ENCODE data around the gene CPB2. TPM values are rescaled to one million over a fixed set of nuclear protein-coding genes. Genes with fewer than 3 reads are reported as not detected.

Gene CPB2
- total and polyA plus RNA-seq, 3 donors from 2014 or later = not detected

- DNase-seq = no peak
- no peak for TF ChIP-seq POLR2A (IDR thresholded peaks at IDR 0.05)
- no peak for TF ChIP-seq CTCF (IDR thresholded peaks at IDR 0.05)
- WGBS, 2 donors = 94 to 97% methylated on average over 6 of the region's 6 CpGs
- Histone ChIP-seq H3K9me3 (no peaks in the 10 kb centered on the region), H3K36me3 (ENCODE audit: low read depth, missing control alignments) (no peaks in the 10 kb centered on the region), H3K27me3 (no peaks in the 10 kb centered on the region), H3K4me1 (no peaks in the 10 kb centered on the region), H3K4me3 (no peak overlapping the region), H3K27ac (no peak overlapping the region)
- intact Hi-C loops (cut with DNase I; ENCODE audit: low total_unique reads) = no loop called here
These were observed 65.2 kb downstream of the CPB2 start for GRCh38 chr13:46039411-46040182.

- intact Hi-C loops (cut with DNase I; ENCODE audit: low total_unique reads) = no loop called here
- H3K36me3 ChIP-seq (ENCODE audit: low read depth, missing control alignments) = no peaks in the 10 kb centered on the region
- TF ChIP-seq POLR2A (IDR thresholded peaks at IDR 0.05) = no peak
- TF ChIP-seq CTCF (IDR thresholded peaks at IDR 0.05) = no peak
- DNase-seq = no peak
- H3K4me3 ChIP-seq = no peak overlapping the region
- no peaks in the 10 kb centered on the region for H3K4me1 ChIP-seq
- no peaks in the 10 kb centered on the region for H3K9me3 ChIP-seq
- H3K27me3 ChIP-seq = no peaks in the 10 kb centered on the region
- no peak overlapping the region for H3K27ac ChIP-seq
- 88 to 92% methylated on average over 4 of the region's 4 CpGs for WGBS, 2 donors
These were observed 66.5 kb downstream of the CPB2 start for GRCh38 chr13:46038296-46038695.

- H3K9me3 ChIP-seq = no peaks in the 10 kb centered on the region
- no peaks in the 10 kb centered on the region for H3K27me3 ChIP-seq
- intact Hi-C loops (cut with DNase I; ENCODE audit: low total_unique reads) = no loop called here
- no peaks in the 10 kb centered on the region for H3K4me1 ChIP-seq
- no peak for DNase-seq
- TF ChIP-seq CTCF (IDR thresholded peaks at IDR 0.05) (no peak), POLR2A (IDR thresholded peaks at IDR 0.05) (no peak)
- WGBS, 2 donors = 98 to 100% methylated on average over 2 of the region's 2 CpGs
- H3K27ac ChIP-seq = no peak overlapping the region
- H3K36me3 ChIP-seq (ENCODE audit: low read depth, missing control alignments) = no peaks in the 10 kb centered on the region
- no peak overlapping the region for H3K4me3 ChIP-seq
These were observed 69.8 kb downstream of the CPB2 start for GRCh38 chr13:46035066-46035465.

GRCh38 chr13:46032341-46032740 lies 72.5 kb downstream of the CPB2 start:
- Histone ChIP-seq H3K4me1 (no peaks in the 10 kb centered on the region), H3K4me3 (no peak overlapping the region), H3K9me3 (no peaks in the 10 kb centered on the region), H3K36me3 (ENCODE audit: low read depth, missing control alignments) (no peaks in the 10 kb centered on the region), H3K27me3 (no peaks in the 10 kb centered on the region), H3K27ac (no peak overlapping the region)
- no peak for DNase-seq
- intact Hi-C loops (cut with DNase I; ENCODE audit: low total_unique reads) = no loop called here
- TF ChIP-seq POLR2A (IDR thresholded peaks at IDR 0.05) (no peak), CTCF (IDR thresholded peaks at IDR 0.05) (no peak)

Measured in testis (tissue), 3 donors.